GM18526 (cell line): ENCODE data around the gene SMPD3.

ENCODE experiments used
- POLR2A ChIP-seq: IDR thresholded peaks from 3 replicates; pipeline ENCODE4 v1.6.1; 2011; ENCODE audit not compliant: insufficient read length; ENCODE audit errors: extremely low read depth

The SMPD3 gene

GRCh38 chr16:68389006-68389405 lies 59.3 kb downstream of the SMPD3 start:
- no peak for TF ChIP-seq POLR2A

- TF ChIP-seq POLR2A, result no peak
Observed at GRCh38 chr16:68388124-68388523, 60.2 kb downstream of the SMPD3 start.

- TF ChIP-seq POLR2A, result no peak
Observed at GRCh38 chr16:68387301-68387700, 61.0 kb downstream of the SMPD3 start.

- no peak for TF ChIP-seq POLR2A
Observed at GRCh38 chr16:68386628-68387027, 61.7 kb downstream of the SMPD3 start.

- TF ChIP-seq POLR2A, result no peak
Observed at GRCh38 chr16:68385371-68385770, 62.9 kb downstream of the SMPD3 start.

GRCh38 chr16:68384288-68385161 lies 63.8 kb downstream of the SMPD3 start:
- TF ChIP-seq POLR2A, result no peak

GRCh38 chr16:68383858-68384257 lies 64.5 kb downstream of the SMPD3 start:
- no peak for TF ChIP-seq POLR2A

GRCh38 chr16:68382296-68382718 lies 66.0 kb downstream of the SMPD3 start:
- no peak for TF ChIP-seq POLR2A

GRCh38 chr16:68381363-68381724 lies 67.0 kb downstream of the SMPD3 start:
- no peak for TF ChIP-seq POLR2A

- TF ChIP-seq POLR2A, result no peak
Observed at GRCh38 chr16:68380676-68381362, 67.5 kb downstream of the SMPD3 start.

GRCh38 chr16:68380348-68380670 lies 68.0 kb downstream of the SMPD3 start:
- TF ChIP-seq POLR2A, result no peak

GRCh38 chr16:68379472-68380347 lies 68.6 kb downstream of the SMPD3 start:
- no peak for TF ChIP-seq POLR2A

- TF ChIP-seq POLR2A, result no peak
Observed at GRCh38 chr16:68378436-68379415, 69.6 kb downstream of the SMPD3 start.

GRCh38 chr16:68377667-68378393 lies 70.5 kb downstream of the SMPD3 start:
- no peak for TF ChIP-seq POLR2A

- no peak for TF ChIP-seq POLR2A
Observed at GRCh38 chr16:68377221-68377620, 71.1 kb downstream of the SMPD3 start.
